HG03280 (cell line): ENCODE data around the gene TNS1.

Experiments used
- ATAC-seq: cut with Tn5 transposase; IDR thresholded peaks from one replicate; pipeline ENCODE4 v1.9.1; 2021; ENCODE audit warnings: mild to moderate bottlenecking, moderate library complexity; ENCODE audit not compliant: unreplicated experiment

The TNS1 gene

DNA sequence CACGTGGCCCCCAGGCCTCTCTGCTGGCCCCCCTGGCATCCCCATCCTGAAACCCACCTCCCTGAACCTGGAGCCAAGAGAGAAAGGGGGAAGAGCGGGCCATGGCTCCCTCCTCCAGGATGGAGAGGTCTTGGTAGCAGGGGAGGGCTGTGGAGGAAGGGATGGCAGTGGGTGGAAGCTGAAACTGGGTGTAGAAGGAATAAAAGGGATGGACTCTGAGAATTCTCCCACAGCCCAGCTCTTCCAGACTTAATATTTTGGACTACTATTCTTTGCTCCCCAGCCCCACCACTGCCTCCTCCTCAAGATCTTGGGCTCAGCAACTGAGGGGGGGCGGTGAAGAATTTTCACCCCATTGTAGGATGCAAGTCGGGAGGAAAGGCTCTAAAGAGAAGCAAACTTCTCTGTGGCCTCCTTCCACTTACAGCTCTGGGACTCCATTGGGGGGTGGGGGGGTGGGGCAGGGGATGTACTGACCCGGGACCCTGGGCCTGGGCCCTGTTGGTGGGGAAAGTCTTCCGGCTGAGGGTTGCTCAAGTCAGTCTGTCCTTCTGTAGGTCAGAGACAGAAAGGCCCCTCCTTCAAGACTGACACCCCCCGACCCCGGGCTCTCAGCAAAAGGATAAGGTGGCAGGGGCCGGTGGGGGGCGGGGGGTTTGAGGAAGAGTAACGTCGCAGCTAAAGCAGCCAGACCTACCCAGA is 501 bp downstream of the TNS1 start:
- ATAC-seq: no peak

DNA sequence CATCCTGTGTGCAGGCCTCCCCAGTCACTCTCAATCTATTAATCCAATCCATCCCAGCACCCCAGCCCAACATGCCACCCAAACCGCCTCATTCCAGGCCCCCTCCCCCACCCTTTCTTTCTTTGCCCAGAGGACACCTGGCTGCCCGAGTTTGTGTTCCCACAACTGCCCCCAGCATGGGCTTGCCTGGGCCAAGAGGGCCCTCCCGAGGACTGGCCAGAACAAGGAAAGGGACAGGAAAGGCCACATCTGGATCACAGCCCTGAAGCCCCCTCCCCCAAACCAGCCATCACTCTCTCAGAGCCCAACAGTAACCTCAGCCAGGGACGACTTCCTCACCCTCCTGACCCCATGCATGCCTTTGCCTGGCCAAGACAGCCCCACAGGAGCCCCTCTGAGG is 1.2 kb downstream of the TNS1 start:
- ATAC-seq: no peak

DNA sequence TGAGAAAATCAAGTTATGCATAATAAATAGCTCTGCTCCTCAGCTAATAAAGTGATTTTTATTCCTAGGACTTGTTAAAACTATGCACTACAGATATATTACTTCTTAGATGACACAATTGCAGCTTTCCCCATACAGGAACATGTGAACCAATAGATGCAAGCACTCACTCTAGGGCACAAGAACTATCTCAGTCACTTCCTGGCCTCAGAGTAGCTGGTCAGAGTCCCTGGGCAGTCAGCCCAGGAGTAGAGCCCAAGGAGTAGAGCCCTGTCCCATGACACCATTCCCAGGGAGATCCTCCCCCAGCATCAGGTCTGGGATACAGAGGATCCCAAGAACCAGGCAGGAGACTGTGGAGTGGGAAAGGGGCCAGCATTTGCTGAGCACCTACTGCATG is 2.7 kb downstream of the TNS1 start:
- ATAC-seq: no peak

DNA sequence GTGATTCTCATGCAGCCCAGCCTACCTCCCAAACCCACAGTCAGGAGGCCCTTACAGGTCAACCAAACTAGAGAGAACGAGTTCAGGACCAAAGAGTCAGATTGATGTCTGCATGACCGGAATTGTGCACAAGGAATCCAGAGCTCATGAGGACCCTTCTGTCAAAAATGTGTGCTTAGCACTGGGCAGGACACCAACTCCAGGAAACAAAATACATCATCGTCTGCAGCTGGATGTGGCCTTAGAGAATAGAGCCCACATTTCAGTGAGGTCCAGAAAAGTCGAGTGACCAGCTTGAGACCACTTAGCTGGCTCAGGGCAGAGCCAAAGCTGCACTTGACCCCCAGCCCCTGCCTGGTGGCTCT is 3.2 kb downstream of the TNS1 start:
- ATAC-seq: no peak

DNA sequence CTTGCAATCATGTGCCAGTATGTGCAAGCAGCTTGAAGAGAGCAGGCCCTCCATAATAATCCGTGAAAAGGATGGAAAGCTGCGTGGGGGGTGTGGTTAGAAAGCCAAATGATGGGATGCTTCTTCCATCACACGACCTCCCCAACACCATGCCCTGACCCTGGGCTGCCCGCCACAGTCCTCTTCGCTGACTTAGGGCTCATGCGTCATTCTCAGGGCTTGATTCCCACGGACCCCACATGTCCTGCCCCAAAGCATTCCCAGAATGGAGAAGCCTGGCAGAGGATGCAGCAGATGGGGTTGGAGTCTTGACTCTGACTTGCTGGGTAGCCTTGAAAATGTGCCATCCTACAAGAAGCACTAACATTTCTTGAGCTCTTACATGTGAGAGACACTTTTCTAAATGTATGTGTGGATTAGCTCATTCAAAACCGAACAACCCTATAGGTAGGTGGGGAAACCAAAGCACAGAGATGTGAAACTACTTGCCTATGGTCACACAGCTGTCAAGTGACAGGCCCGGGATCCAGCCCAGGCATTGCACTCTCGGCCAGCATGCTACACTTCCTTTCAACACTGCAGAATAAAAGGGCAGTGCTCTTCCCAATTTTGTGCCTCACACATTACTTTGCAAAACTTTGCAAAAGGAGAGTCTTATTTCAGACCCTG is 3.7 kb downstream of the TNS1 start:
- no peak for ATAC-seq

DNA sequence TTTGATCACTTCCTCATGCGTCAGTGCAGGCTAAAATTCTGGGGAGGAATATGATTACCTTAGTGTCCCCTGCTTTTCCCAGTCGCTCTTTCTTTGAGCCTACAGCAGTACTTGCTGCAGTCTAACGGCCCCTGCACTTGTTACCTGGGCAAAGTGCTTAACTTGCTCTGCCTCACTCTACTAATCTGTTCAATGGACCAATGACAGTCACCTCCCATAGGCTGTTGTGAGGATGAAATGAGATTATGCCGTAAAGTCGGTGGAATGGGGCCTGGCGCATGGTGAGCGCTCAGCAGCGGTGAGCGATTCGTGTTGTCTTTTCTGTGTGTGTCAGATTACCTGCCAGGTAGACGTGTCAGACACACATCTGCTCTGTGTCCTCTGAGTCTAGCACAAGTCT is 5.3 kb downstream of the TNS1 start:
- no peak for ATAC-seq

DNA sequence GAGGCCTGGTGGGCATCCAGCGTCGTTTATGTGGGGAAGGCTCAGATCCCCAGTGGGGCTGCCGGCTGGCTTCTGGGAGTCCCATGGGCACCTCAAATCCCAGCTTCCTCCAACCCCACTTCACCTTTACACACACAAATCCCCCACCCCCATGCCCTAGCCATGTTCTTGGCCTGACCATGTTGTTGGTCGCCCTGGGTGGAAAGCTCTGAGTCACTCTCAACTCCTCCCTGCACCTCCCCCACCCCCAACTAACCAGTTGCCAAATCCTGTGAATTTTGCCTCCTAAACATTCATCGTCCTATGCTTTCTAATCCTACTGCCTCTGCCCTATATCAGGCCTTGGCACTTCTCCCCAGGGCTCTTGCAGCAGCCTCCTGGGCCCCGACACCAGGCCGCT is 6.4 kb downstream of the TNS1 start:
- ATAC-seq: no peak

DNA sequence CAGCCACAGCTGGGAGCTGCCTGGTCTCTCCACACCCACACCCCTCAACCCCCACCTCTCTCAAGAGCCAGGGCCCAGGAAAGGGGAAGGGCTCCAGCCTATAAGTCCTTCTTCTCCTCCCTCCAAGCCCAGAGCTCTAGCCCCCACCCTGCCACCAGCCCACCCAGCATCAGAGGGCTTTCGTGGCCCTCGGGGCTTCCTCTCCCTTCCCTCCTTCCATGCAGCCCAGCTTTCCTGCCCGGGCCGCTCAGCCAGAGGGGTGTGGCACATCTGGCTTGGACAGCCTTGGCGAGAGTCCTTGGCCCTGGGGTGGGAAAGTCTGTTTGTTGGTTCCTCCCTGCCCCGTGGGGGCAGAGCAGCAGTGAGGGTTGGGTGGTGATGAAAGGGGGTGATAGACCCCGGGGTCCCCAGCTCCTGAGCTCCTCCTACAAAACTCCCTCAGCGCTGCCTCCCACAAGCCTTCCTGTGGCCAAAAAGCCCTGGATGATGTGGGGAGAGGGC is 7.0 kb downstream of the TNS1 start:
- no peak for ATAC-seq

DNA sequence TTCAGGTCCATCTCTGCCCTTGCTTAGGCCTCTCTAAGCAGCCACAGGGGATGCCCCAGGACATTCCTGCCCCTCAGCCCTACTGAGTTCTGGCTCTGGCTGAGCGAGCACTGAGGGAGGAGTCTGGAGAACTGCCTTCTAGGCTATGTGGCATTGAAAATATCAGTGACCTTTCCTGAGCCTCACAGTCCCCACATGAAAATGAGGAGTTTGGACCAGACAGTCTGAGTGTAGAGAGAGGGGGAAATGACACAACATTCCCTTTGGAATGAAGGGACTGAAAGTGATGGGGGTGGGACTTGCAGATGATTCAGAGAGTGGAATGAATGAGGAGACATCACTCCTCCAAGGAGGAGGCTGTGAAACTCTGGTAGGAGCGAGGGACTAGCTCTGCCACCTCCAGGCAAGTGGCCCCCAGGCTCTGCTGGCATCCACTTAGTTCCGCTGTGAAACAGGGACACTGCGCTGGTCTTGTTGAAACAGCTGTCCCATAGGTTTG is 8.0 kb downstream of the TNS1 start:
- ATAC-seq: no peak

DNA sequence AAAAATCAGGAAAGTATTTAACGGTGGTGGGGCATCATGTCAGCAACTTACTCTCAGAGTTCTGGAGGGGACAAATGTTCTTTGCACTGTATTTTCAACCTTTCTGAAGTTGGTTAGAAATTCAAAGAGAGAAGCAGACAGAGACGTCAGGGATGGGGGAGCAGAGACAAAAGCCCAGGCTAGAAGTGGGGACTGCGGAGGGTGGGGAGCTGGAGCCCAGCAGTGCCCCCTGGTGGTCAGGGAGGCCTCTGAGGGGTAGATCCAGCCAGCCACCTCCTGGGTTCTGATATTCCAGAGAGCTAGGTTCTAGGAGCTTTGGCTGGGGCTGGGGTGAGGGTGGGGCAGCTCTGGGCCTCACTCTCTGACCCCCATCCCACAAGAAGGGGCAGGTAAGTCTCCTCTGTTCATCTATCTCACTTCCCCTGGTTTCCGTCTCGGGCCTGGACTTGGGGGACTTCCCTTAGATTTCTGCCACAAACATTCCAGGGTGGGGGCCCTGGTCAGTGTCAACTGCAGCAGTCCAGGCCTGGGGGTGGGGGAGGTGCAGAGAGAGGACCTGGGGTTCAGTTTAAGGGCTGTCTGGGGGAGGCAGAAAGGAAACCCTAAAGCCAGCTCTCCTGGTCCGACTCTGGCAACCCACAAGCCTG is 8.9 kb downstream of the TNS1 start:
- ATAC-seq: no peak

DNA sequence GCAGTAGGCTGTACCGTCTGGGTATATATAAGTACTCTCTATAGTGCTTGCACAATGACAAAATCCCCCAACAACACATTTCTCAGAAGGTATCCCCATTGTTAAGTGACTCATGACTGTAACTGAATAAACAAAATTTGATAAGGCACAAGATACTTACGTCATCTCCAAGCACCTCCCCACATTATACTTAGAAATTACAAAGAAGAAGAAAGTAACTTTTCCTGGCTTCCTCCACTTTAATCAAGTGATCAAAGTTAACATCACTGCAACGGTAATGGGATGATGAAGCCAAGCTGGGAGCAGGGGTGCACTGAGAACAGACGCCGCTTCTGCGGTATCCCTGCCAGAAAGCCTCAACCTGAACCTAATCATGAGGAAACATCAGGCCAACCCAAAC is 9.7 kb downstream of the TNS1 start:
- no peak for ATAC-seq

DNA sequence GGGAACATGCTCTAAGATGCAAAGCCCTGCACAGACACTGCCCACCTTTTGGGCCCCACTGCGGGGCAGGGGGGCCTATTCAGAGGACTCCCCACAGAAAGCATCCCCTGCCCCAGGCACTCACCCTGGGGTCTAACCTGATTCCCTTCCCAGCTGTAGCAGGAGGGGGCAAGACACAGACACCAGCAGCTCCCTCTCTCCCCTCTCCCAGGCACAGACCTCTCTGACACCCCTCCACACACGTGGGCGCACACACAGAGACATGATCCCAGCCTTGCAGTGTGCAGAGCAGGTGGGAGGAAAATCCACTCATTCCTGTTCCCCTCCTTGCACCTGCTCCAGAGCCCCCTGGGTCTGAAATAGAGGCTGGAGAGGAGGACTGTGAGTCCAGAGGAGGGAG is 10.7 kb downstream of the TNS1 start:
- no peak for ATAC-seq

DNA sequence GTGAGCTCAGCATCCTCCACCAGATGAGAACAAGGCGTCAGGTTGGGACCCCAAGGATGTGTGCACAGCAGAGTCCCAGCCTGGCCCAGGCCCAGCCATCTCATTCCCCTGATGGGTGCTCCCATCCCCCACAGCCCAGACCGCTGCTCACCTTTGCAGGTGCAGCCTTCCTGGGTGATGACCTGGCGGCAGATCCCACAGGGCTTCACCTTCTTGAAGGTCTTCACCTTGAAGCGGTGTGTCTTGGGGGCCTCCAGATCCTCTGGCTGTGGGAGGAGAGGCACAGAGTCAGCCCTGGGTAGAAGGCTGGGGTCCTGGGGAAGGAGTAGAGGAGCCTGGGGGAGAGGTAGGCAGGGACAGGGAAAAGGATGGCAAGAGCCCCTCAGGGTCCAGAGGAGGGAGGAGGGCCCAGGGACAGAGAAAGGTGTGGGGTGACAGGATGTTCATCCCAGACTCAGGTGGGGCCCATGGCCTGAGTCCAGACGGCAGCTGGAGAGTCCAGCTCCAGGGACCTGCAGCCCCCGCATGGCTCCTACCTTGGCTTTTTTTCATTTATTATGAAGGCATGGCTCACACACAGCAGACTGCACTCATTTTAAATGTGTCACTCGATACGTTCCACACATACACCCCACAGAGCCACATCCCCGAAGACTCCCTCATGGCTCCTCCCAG is 11.9 kb downstream of the TNS1 start:
- ATAC-seq: no peak

DNA sequence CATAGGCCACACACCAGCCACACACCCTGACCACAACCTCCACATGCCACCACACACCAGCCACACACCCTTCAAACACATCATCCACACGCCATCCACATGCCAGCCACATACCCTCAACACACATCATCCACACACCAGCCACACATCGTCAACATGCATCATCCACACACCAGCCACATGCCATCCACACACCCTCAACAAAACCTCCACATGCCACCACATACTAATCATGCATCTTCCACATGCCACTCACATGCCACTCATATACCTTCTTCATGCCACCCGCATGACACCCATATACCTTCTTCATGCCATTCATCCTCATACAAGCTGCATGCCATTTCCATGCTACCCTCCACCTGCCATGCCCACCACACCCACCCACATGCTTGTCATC is 12.4 kb downstream of the TNS1 start:
- no peak for ATAC-seq

DNA sequence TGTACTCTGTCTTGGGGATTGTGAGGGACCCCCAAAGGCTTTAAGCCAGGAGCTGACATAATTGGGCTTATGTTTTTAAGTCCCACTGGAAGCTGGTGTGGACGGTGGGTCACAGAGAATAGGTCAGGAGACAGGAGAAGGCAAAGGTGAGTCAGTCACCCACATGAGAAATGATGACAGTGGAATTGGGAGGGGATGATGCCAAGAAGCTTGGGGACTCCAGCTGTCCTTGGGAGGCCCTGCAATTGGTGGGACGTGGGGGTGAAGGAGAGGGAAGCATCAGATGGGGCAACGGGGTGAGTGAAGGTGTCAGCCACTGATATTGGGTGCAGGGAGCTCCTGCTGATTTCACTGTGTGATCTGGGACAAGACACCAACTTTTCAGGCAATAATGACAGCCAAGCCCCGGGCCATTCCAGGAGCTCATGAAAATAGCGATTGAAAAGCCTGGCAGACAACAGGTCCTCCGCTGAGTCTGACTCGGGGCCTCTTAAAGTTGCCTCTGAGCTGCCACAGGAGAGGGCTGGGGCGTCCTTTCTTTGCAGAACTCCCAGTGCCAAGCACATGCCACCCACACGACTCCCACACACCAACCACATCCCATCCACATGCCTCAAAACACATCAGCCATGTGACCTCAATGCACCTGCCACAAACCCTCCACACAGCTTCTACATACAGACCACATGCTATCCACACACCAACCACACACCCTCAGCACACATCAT is 13.4 kb downstream of the TNS1 start:
- ATAC-seq: no peak

DNA sequence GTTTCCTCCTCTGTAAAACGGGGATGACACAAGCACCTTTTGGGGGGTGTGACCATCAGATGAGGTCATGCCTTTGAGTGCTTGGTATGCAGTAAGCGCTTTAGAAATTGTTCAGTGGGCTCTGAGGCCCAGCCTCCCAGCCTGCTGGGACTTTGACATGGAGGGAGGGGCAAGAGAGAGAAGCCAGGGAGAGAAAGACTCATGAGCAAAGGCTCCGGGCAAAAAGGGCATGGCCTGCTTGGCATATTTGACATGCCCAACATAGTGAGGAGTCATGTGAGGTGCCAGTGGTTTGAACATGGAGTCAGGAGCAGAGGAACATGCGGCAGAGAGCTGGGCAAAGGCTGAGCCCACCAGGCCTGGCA is 14.0 kb downstream of the TNS1 start:
- no peak for ATAC-seq

DNA sequence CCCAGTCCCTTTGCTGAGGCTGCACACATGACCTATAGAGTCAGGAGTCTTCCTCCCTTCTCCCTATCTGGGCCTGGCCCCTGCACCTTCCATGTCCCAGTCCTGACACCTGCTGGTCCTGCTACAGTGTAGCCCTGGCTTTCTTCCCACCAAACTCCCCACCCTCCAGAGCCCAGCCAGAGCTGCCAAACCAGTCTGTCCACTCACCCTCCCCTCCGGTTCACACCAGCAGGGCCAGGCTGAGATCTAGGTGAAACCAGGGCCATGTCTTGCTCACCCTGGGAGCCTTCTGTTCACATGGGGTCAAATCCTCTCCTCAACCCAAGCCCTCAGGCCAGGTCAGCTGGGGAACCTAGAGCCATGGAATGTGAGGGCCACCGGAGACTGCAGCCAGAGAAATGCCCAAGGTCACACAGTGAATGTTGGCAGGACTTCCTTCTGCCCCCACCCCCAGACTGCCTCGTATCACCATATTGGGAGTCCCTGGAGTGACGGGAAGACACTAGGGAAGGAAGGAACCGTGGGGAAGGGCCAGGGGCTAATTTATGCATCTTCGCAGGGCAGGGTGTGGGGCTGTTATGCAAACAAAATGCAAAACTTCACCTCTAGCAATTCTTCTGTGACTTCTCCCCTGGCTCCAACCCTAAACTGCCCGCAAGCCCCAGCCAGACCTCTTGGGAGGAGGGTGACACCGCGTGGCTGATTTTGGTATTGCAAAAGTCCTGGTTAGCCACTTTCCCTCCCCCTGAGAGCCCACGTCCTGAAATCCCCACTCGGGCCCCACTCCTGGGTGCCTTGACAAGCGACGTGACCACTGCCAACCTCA is 14.6 kb downstream of the TNS1 start:
- ATAC-seq: peak; percentile 47

DNA sequence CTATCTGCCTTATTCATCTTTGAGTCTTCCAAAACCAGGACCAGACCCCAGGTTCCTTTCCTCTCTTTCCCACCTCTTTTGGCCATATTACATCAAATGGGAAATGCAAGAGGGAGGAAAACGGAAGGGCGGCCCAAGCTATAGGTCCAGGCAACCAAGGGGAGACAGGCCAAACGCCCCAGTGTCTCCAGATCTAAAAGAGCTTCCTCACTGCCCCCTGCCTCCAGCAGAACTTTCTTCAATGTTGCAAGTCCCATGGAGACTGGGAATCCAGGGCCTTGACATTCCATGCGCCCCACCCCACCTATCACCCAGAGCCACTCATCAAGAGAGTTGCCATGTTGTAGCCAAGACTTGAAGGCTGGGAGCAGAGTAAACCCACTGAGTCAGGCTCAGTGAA is 15.4 kb downstream of the TNS1 start:
- no peak for ATAC-seq

DNA sequence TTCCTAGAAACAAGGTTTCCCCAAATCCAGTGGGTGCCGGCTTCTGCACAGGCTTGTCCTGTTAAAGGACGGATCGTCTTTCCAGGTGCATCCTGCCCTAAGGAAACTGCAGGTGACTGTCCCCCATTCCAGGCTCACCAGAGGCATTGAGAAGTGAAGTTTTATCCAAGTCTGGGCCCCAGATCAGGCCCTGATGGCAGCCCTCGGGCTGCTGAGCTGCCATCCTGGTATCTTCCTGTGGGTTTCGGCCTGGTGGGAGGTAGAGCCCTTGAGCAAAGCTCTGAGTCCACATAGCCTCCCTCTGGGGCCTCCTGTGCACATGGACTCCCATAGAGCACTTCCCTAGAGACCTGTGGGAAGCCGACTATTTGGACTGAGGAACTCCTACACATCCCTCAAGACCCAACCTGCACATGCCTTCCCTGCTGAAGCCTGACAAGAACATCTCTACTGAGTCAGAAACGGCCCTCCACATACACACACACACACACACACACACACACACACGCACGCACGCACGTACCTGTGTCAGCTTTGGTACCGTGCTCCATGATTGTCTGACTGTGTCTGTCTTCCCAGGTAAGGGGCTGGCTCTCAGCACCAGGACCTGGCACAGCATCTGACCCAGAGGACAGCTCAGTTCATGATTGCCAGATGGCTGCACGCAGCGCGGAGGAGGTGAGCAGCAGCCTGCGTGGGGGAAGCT is 16.4 kb downstream of the TNS1 start:
- no peak for ATAC-seq
